ENCODE results near the gene CFAP53. TPM values are rescaled to one million over a fixed set of nuclear protein-coding genes. Genes with fewer than 3 reads are reported as not detected.
A peak's percentile ranks its signal among the peaks of the same experiment; 100 is the strongest.
"Not testable (repeated sequence)": the region's sequence is repeated elsewhere in the genome, so short reads cannot be mapped to it uniquely, and the experiment has no call there.

The CFAP53 gene
- total and polyA plus RNA-seq, 10 donors, result 0.13 to 0.85 (median 0.46) TPM; not detected in 2

DNA sequence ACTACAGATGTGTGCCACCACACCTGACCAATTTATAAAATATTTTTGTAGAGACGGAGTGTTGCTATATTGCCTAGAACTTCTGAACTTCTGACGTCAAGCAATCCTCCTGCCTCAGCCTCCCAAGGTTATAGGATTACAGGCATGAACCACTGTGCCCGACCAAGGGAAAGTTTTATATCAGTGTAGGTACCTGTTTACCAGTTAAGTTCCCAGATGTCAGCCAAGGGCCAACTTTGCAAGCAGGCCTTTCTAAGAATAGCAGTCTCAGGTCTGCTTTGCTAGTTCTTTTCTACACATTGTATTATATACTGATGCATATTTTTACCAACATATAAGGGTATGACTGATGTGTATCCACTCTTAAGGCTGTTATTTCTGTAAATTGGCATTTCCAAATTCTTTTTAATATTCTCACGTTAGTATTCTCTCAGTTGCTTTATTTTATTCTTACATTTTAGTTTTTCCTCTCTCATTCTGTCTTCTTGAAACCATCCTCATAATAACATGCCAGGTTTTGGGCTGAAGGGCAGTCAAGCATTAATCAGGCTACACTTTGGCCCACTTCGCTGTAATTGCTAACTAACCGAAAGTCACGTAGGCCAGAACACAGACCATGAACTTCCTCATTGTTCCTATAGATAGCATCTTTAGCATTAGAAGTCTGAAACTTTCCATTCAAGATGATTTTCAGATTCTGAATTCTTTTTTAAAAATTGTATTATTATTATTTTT is 46.2 kb upstream of the CFAP53 start:
- 61 to 81% (median 74%) methylated on average over 7 of the region's 7 CpGs for WGBS, 5 donors
- no peaks in the 10 kb centered on the region for H3K9me3 ChIP-seq
- no peaks in the 10 kb centered on the region for H3K36me3 ChIP-seq
- intact Hi-C loops (cut with DNase I; ENCODE audit: low total_unique reads), result no loop called here
- no peak for TF ChIP-seq POLR2AphosphoS5 (IDR thresholded peaks at IDR 0.05)
- TF ChIP-seq, protein P1, sequence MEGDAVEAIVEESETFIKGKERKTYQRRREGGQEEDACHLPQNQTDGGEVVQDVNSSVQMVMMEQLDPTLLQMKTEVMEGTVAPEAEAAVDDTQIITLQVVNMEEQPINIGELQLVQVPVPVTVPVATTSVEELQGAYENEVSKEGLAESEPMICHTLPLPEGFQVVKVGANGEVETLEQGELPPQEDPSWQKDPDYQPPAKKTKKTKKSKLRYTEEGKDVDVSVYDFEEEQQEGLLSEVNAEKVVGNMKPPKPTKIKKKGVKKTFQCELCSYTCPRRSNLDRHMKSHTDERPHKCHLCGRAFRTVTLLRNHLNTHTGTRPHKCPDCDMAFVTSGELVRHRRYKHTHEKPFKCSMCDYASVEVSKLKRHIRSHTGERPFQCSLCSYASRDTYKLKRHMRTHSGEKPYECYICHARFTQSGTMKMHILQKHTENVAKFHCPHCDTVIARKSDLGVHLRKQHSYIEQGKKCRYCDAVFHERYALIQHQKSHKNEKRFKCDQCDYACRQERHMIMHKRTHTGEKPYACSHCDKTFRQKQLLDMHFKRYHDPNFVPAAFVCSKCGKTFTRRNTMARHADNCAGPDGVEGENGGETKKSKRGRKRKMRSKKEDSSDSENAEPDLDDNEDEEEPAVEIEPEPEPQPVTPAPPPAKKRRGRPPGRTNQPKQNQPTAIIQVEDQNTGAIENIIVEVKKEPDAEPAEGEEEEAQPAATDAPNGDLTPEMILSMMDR (IDR thresholded peaks at IDR 0.05 in 8 of 11, conservative IDR thresholded peaks at IDR 0.05 in 3 of 11), result no peak
- no peak for TF ChIP-seq POLR2A (IDR thresholded peaks at IDR 0.05)
- H3K27ac ChIP-seq, result peak overlapping the region in 3 of 8 donors; percentile 31 to 34 (median 33)
- no peaks in the 10 kb centered on the region for H3K27me3 ChIP-seq (replicated peaks in 1 of 7)
- H3K4me3 ChIP-seq, result no peak overlapping the region
- H3K4me1 ChIP-seq, result peaks cover 0 to 62% (median 31%) of the 10 kb centered on the region in 6 donors
- no peak for DNase-seq

DNA sequence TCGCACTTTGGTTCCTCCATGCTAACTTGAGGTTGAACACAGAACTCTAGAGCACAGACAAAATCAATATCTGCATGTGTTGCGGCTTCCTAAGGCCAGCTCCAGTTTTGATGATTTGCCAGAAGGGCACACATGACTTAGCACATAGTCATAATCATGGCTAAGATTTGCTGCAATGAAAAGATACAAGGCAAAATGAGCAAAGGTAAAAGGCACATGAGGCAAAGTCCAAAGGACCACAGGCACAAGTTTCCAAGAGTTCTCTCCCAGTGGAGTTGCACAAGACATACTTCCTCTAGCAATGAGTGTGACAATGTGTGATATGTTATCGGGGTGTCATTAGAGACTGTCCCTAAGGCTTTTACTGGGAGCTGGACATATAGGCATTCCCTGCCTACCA is 45.4 kb upstream of the CFAP53 start:
- Histone ChIP-seq H3K4me3 (no peak overlapping the region), H3K27me3 (replicated peaks in 1 of 7) (no peaks in the 10 kb centered on the region), H3K27ac (no peak overlapping the region), H3K9me3 (no peaks in the 10 kb centered on the region), H3K36me3 (no peaks in the 10 kb centered on the region), H3K4me1 (peaks cover 3 to 70% (median 37%) of the 10 kb centered on the region in 6 donors)
- 78 to 93% (median 86%) methylated on average over 3 of the region's 3 CpGs for WGBS, 5 donors
- TF ChIP-seq, protein P1 (IDR thresholded peaks at IDR 0.05 in 8 of 11, conservative IDR thresholded peaks at IDR 0.05 in 3 of 11), result no peak
- no peak for TF ChIP-seq POLR2A (IDR thresholded peaks at IDR 0.05)
- no peak for TF ChIP-seq POLR2AphosphoS5 (IDR thresholded peaks at IDR 0.05)
- intact Hi-C loops (cut with DNase I; ENCODE audit: low total_unique reads), result no loop called here
- DNase-seq, result no peak

DNA sequence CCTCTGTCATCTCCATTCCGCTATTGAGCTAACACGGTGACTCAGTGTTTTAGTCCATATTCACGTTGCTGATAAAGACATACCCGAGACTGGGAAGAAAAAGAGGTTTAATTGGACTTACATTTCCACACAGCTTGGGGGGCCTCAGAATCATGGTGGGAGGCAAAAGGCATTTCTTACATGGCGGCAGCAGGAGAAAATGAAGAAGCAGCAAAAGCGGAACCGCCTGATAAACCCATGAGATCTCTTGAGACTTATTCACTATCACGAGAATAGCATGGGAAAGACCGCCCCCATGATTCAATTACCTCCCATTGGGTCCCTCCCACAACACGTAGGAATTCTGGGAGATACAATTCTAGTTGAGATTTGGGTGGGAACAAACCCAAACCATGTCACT is 43.8 kb upstream of the CFAP53 start:
- no peaks in the 10 kb centered on the region for H3K36me3 ChIP-seq
- no peak overlapping the region for H3K27ac ChIP-seq
- H3K4me3 ChIP-seq, result no peak overlapping the region
- H3K4me1 ChIP-seq, result peaks cover 3 to 58% (median 30%) of the 10 kb centered on the region in 6 donors
- no peak for DNase-seq
- H3K9me3 ChIP-seq, result peaks cover 0 to 5% (median 1%) of the 10 kb centered on the region in 8 donors
- intact Hi-C loops (cut with DNase I; ENCODE audit: low total_unique reads), result no loop called here
- H3K27me3 ChIP-seq (replicated peaks in 1 of 7), result no peaks in the 10 kb centered on the region
- WGBS, 5 donors, result 87 to 94% (median 89%) methylated on average over 10 of the region's 10 CpGs
- no peak for TF ChIP-seq POLR2A (IDR thresholded peaks at IDR 0.05)
- TF ChIP-seq POLR2AphosphoS5 (IDR thresholded peaks at IDR 0.05), result no peak
- TF ChIP-seq, protein P1 (IDR thresholded peaks at IDR 0.05 in 8 of 11, conservative IDR thresholded peaks at IDR 0.05 in 3 of 11), result no peak

DNA sequence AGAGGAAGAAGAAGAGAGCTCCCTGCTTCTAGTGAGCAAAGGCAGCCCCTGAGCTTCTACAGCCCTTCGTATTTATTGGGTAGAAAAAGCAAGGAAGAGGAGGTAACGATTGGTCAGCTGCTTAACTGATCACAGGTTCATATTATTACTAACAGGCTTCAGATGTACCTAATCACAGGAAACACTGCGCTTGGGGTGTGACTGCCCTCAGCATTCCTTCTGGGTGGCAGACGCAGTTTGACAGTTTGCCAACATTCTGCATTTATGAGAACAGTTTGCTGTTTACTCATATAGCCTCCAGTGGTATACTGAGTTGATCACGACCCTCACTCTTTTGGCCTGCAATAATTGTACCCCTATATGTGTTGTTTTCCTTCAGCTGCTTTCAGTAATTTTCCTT is 42.6 kb upstream of the CFAP53 start:
- peak overlapping the region in 3 of 8 donors; percentile 73 to 76 (median 74) for H3K27ac ChIP-seq
- WGBS, 5 donors, result 65 to 73% (median 67%) methylated on average over 5 of the region's 5 CpGs
- intact Hi-C loops (cut with DNase I; ENCODE audit: low total_unique reads), result not testable (repeated sequence)

More for the DNA sequence above, 42.6 kb upstream of the CFAP53 start:
- H3K9me3 ChIP-seq, result peaks cover 0 to 11% (median 4%) of the 10 kb centered on the region in 8 donors
- not testable (repeated sequence) for DNase-seq, H3K4me3 ChIP-seq, H3K36me3 ChIP-seq
- peaks cover 0 to 10% (median 0%) of the 10 kb centered on the region in 7 donors for H3K27me3 ChIP-seq (replicated peaks in 1 of 7)
- H3K4me1 ChIP-seq, result peaks cover 3 to 48% (median 26%) of the 10 kb centered on the region in 6 donors
